Keratinocyte (primary cell): ENCODE results near the gene IRX4. TPM values are rescaled to one million over a fixed set of nuclear protein-coding genes. Genes with fewer than 3 reads are reported as not detected.

Source experiments
- DNase-seq: peaks from one replicate; pipeline ENCODE4 v3.0.0-alpha.2; 2011; ENCODE audit warnings: low read depth, missing footprints, low spot score
- FAIRE-seq: peaks from 2 replicates; lab custom pipeline; 2011; peaks lifted over from hg19 to GRCh38; lab: Jason Lieb, UNC
- H2AFZ ChIP-seq: 2 replicates; pipeline ENCODE4 v1.6.0; 2012; ENCODE audit warnings: low read length, control low read depth, inconsistent platforms; ENCODE audit not compliant: control insufficient read depth
- H3K27ac ChIP-seq: 2 replicates; pipeline ENCODE4 v1.5.1; 2011; ENCODE audit warnings: low read length; ENCODE audit not compliant: control insufficient read depth, insufficient read depth
- H3K27me3 ChIP-seq: 3 replicates; pipeline ENCODE4 v1.6.0; 2011; ENCODE audit warnings: low read length; ENCODE audit not compliant: control insufficient read depth, insufficient read depth; ENCODE audit errors: extremely low read depth
- H3K36me3 ChIP-seq, 2 experiments: 2 replicates in 1 of 2; 3 replicates in 1 of 2; pipeline ENCODE4 v1.5.1; 2011; ENCODE audit warnings: low read length in 2 of 2, mild to moderate bottlenecking in 1 of 2; ENCODE audit not compliant: control insufficient read depth in 2 of 2, insufficient read depth in 2 of 2; ENCODE audit errors: extremely low read depth in 1 of 2
- H3K4me1 ChIP-seq: 3 replicates; pipeline ENCODE4 v1.5.1; 2011; ENCODE audit warnings: low read length; ENCODE audit not compliant: control insufficient read depth, insufficient read depth; ENCODE audit errors: extremely low read depth
- H3K4me2 ChIP-seq: 3 replicates; pipeline ENCODE4 v1.6.0; 2011; ENCODE audit warnings: low read depth, low read length; ENCODE audit not compliant: control insufficient read depth, insufficient read depth; ENCODE audit errors: extremely low read depth
- H3K4me3 ChIP-seq, 3 experiments: fragments of 200-600 bp in 1 of 3; sonication (generic) in 1 of 3; 2 replicates in 2 of 3; 3 replicates in 1 of 3; pipeline ENCODE4 v1.5.1; 2011 to 2016; ENCODE audit warnings: low read length in 3 of 3, mild to moderate bottlenecking in 3 of 3, control low read depth in 2 of 3, inconsistent platforms in 1 of 3, low read depth in 1 of 3, mixed read lengths in 1 of 3, mixed run types in 1 of 3, moderate library complexity in 1 of 3; ENCODE audit not compliant: control insufficient read depth in 2 of 3, insufficient read depth in 2 of 3; ENCODE audit errors: extremely low read depth in 1 of 3
- H3K79me2 ChIP-seq: 2 replicates; pipeline ENCODE4 v1.6.0; 2012; ENCODE audit warnings: low read length; ENCODE audit not compliant: control insufficient read depth, insufficient read depth
- H3K9ac ChIP-seq: 3 replicates; pipeline ENCODE4 v1.6.0; 2011; ENCODE audit warnings: low read length; ENCODE audit not compliant: control insufficient read depth, insufficient read depth; ENCODE audit errors: extremely low read depth
- H3K9me1 ChIP-seq: 3 replicates; pipeline ENCODE4 v1.6.0; 2011; ENCODE audit warnings: low read length; ENCODE audit not compliant: control insufficient read depth, insufficient read depth; ENCODE audit errors: extremely low read depth
- H3K9me3 ChIP-seq: 2 replicates; pipeline ENCODE4 v1.5.1; 2012; ENCODE audit warnings: low read depth, low read length; ENCODE audit not compliant: control insufficient read depth
- H4K20me1 ChIP-seq: 3 replicates; pipeline ENCODE4 v1.6.0; 2011; ENCODE audit warnings: low read length; ENCODE audit not compliant: control insufficient read depth, insufficient read depth; ENCODE audit errors: extremely low read depth
- EZH2 ChIP-seq: IDR thresholded peaks from one replicate; pipeline ENCODE4 v1.6.1; 2012; ENCODE audit warnings: inconsistent platforms, mild to moderate bottlenecking, low read length, moderate library complexity
- dilution Hi-C: fragments of 300-500 bp; cut with MboI; formaldehyde crosslinking; loops from one replicate; pipeline ENCODE4 v1.7.0; 2020; ENCODE audit warnings: low sequenced_read_pairs; ENCODE audit not compliant: extremely low pct_ligation_motif_present
- polyA plus RNA-seq, 5 experiments: library from polyadenylated mRNA; depleted of rRNA in 3 of 5; stranded (reverse) in 3 of 5; stranded (forward) in 1 of 5; unstranded in 1 of 5; fragments of >200 nt; gene quantifications; 1 replicate in 1 of 5; 2 replicates in 3 of 5; 3 replicates in 1 of 5; pipeline versions ENCODE4 v1.2.1 to v1.2.3, GENCODE V29; 2011 to 2012; ENCODE audit warnings: missing spikeins in 2 of 5, low read depth in 1 of 5, low replicate concordance in 1 of 5
- TF ChIP-seq, protein P1 (sequence below), 3 experiments: IDR thresholded peaks in 1 of 3; conservative IDR thresholded peaks in 1 of 3; optimal IDR thresholded peaks in 1 of 3; 2 replicates in 2 of 3; 3 replicates in 1 of 3; pipeline versions ENCODE3 to v1.5.1; 2011; ENCODE audit warnings: low read length in 3 of 3, mild to moderate bottlenecking in 3 of 3, moderate library complexity in 2 of 3, control low read depth in 1 of 3, inconsistent platforms in 1 of 3; ENCODE audit not compliant: insufficient read depth in 2 of 3; ENCODE audit errors: extremely low read depth in 1 of 3

The IRX4 gene
- polyA plus RNA-seq, 1 donor (not counting 4 experiments of a cell fraction or from before 2014, with no cell fraction given) = 18.2 TPM

DNA sequence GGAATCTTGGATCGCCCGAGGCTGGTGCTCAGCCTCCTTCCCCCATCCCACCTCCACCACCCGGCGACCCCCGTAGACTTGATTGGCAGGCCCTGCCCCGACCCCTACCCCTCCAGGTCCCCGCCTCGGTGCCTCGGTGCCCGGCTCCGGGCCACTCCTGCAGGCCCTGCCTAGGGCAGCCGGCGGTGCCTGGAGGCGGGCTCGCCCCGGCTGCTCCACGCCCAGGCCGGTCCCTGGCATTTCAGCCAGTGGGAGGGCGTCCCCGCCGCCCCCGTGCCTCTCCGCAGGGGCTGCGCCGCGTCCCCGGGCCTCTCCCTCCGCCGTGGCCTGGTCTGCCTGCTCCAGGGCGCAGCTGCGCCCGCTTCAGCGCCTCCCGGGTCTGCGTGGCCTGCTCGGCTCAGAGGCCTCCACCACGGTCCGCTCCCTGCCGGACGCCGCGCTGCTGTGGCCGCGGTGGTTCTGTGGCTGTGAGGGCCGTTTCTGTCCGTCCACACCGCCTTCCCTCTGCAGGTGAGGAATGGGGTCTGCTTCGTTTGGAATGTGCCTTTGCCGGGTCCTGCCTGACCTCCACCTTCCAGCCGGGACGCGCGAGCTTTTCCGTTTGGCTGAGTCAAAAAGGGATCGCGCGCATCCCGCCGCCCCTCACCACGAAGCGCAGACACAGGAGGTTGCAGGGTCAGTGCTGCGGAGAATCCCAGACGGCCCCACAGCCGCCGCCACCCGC, 48.3 kb upstream of the IRX4 start:
- Histone ChIP-seq H3K4me1 (peaks cover 15% of the 10 kb centered on the region), H3K9me3 (no peaks in the 10 kb centered on the region), H3K9me1 (no peaks in the 10 kb centered on the region), H2AFZ (peak overlapping the region; percentile 88), H3K9ac (peak overlapping the region; percentile 80), H3K36me3 (no peaks in the 10 kb centered on the region), H3K27ac (peak overlapping the region; percentile 60), H3K27me3 (no peaks in the 10 kb centered on the region), H3K4me2 (peak overlapping the region; percentile 91), H3K4me3 (peak overlapping the region; percentile 50 to 61 (median 59)), H3K79me2 (no peaks in the 10 kb centered on the region), H4K20me1 (no peaks in the 10 kb centered on the region)
- dilution Hi-C loops = no loop called here
- TF ChIP-seq EZH2 = no peak
- TF ChIP-seq, protein P1, sequence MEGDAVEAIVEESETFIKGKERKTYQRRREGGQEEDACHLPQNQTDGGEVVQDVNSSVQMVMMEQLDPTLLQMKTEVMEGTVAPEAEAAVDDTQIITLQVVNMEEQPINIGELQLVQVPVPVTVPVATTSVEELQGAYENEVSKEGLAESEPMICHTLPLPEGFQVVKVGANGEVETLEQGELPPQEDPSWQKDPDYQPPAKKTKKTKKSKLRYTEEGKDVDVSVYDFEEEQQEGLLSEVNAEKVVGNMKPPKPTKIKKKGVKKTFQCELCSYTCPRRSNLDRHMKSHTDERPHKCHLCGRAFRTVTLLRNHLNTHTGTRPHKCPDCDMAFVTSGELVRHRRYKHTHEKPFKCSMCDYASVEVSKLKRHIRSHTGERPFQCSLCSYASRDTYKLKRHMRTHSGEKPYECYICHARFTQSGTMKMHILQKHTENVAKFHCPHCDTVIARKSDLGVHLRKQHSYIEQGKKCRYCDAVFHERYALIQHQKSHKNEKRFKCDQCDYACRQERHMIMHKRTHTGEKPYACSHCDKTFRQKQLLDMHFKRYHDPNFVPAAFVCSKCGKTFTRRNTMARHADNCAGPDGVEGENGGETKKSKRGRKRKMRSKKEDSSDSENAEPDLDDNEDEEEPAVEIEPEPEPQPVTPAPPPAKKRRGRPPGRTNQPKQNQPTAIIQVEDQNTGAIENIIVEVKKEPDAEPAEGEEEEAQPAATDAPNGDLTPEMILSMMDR (optimal IDR thresholded peaks at IDR 0.05 in 1 of 3, IDR thresholded peaks at IDR 0.05 in 1 of 3, conservative IDR thresholded peaks at IDR 0.05 in 1 of 3; ENCODE audit: extremely low read depth in 1 of 3, insufficient read depth in 2 of 3, low read length in 3 of 3) = no peak
- FAIRE-seq = no peak
- DNase-seq = no peak

DNA sequence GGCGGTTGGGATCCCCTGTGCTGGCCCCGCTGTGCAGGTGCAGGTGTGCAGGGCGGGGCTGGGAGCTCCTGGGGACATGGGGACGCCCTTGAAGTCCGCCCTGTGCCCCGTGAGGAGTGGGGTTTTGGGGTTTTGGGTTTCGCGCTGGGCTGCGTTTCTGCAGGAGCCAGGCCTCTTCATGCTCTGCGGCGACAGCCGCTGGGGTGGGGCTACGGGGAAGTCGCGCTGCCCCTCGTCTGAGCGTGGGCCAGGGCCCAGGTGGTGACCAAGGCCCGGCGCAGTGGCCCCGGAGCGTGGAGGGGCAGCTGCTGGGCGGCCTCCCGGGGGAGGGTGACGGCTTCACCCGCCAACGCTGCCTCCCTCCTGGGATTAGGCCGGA, 47.8 kb upstream of the IRX4 start:
- Histone ChIP-seq H4K20me1 (no peaks in the 10 kb centered on the region), H3K36me3 (no peaks in the 10 kb centered on the region), H3K27me3 (no peaks in the 10 kb centered on the region), H3K27ac (no peak overlapping the region), H3K4me2 (peak overlapping the region; percentile 91), H3K4me3 (peak overlapping the region; percentile 45 to 61 (median 50)), H3K9ac (peak overlapping the region; percentile 80), H3K9me1 (no peaks in the 10 kb centered on the region), H3K9me3 (no peaks in the 10 kb centered on the region), H2AFZ (peak overlapping the region; percentile 58), H3K4me1 (peaks cover 10% of the 10 kb centered on the region), H3K79me2 (no peaks in the 10 kb centered on the region)
- dilution Hi-C loops = no loop called here
- DNase-seq (no peak), FAIRE-seq (no peak)
- TF ChIP-seq, protein P1 (optimal IDR thresholded peaks at IDR 0.05 in 1 of 3, IDR thresholded peaks at IDR 0.05 in 1 of 3, conservative IDR thresholded peaks at IDR 0.05 in 1 of 3; ENCODE audit: extremely low read depth in 1 of 3, insufficient read depth in 2 of 3, low read length in 3 of 3) = no peak
